Small intestine (tissue), 16 donors: ENCODE results near the gene MAGEA9. TPM values are rescaled to one million over a fixed set of nuclear protein-coding genes. Genes with fewer than 3 reads are reported as not detected.
"Not testable (repeated sequence)": the region's sequence is repeated elsewhere in the genome, so short reads cannot be mapped to it uniquely, and the experiment has no call there.

Experiments
- DNase-seq, 2 donors: peaks; one replicate each; pipeline versions ENCODE4 v3.0.0 to v3.0.0-alpha.2; 2013
- FAIRE-seq: peaks from 2 replicates; lab custom pipeline; 2012; peaks lifted over from hg19 to GRCh38; lab: Jason Lieb, UNC
- H3K27ac ChIP-seq, 3 donors: one replicate each; pipeline ENCODE4 v1.5.1; 2013; ENCODE audit warnings: low read length in 2 of 3, mild to moderate bottlenecking in 2 of 3, control low read depth in 1 of 3, inconsistent platforms in 1 of 3, low read depth in 1 of 3, moderate library complexity in 1 of 3
- H3K27me3 ChIP-seq, 3 donors: one replicate each; pipeline ENCODE4 v1.6.1; 2013; ENCODE audit warnings: low read length in 3 of 3, inconsistent platforms in 1 of 3; ENCODE audit not compliant: control insufficient read depth in 3 of 3, insufficient read depth in 3 of 3
- H3K36me3 ChIP-seq, 3 donors: one replicate each; pipeline ENCODE4 v1.6.1; 2013; ENCODE audit warnings: low read length in 3 of 3, inconsistent platforms in 1 of 3, low read depth in 1 of 3, mild to moderate bottlenecking in 1 of 3, moderate library complexity in 1 of 3; ENCODE audit not compliant: control insufficient read depth in 3 of 3, insufficient read depth in 2 of 3
- H3K4me1 ChIP-seq, 3 donors: one replicate each; pipeline ENCODE4 v1.6.1; 2013; ENCODE audit warnings: low read length in 2 of 3, inconsistent platforms in 1 of 3, low read depth in 1 of 3, mild to moderate bottlenecking in 1 of 3, moderate library complexity in 1 of 3; ENCODE audit not compliant: control insufficient read depth in 3 of 3, insufficient read depth in 2 of 3
- H3K4me3 ChIP-seq, 3 donors: one replicate each; pipeline ENCODE4 v1.5.1; 2013; ENCODE audit warnings: low read length in 3 of 3, control low read depth in 1 of 3, inconsistent platforms in 1 of 3, low read depth in 1 of 3, mild to moderate bottlenecking in 1 of 3, moderate library complexity in 1 of 3
- H3K9me3 ChIP-seq, 2 donors: one replicate each; pipeline ENCODE4 v1.6.1; 2013; ENCODE audit warnings: low read depth in 1 of 2, low read length in 1 of 2; ENCODE audit not compliant: control insufficient read depth in 2 of 2, insufficient read depth in 1 of 2
- WGBS, 3 donors: extraction: QIAGEN DNeasy Blood & Tissue Kit; methylation state at CpG; one replicate each; pipeline ENCODE4 v1.1.7; 2013; 5-methylcytosine and 5-hydroxymethylcytosine counted together
- long read RNA-seq, 10 donors: transcript quantifications; one replicate each; lab custom pipeline, GENCODE V29; 2026
- polyA plus RNA-seq, 4 donors: library from polyadenylated mRNA; stranded (reverse) in 3 of 4; unstranded in 1 of 4; fragments of 200-250 nt in 3 of 4; fragments of 120-200 nt in 1 of 4; gene quantifications; one replicate each; pipeline versions ENCODE4 v1.2.1 to v1.2.3, GENCODE V29; 2013
- donor health status: healthy with polysubstance abuse.
- donor health status: control.
- donor health status: control.
- donor health status: Bipolar disorder and iron deficiency.
- donor health status: healthy.

Gene MAGEA9, protein sequence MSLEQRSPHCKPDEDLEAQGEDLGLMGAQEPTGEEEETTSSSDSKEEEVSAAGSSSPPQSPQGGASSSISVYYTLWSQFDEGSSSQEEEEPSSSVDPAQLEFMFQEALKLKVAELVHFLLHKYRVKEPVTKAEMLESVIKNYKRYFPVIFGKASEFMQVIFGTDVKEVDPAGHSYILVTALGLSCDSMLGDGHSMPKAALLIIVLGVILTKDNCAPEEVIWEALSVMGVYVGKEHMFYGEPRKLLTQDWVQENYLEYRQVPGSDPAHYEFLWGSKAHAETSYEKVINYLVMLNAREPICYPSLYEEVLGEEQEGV
- polyA plus RNA-seq, result not detected
- long read RNA-seq, donor 1, result 0 reads
- long read RNA-seq, donor 2, result 0 reads
- long read RNA-seq, donor 3, result 0 reads
- long read RNA-seq, donor 4, result 0 reads
- long read RNA-seq, donor 5, result 0 reads
- long read RNA-seq, donor 6, result 0 reads
- long read RNA-seq, donor 7, result 0 reads
- long read RNA-seq, donor 8, result 0 reads
- long read RNA-seq, donor 9, result 0 reads
- long read RNA-seq, donor 10, result 0 reads

DNA sequence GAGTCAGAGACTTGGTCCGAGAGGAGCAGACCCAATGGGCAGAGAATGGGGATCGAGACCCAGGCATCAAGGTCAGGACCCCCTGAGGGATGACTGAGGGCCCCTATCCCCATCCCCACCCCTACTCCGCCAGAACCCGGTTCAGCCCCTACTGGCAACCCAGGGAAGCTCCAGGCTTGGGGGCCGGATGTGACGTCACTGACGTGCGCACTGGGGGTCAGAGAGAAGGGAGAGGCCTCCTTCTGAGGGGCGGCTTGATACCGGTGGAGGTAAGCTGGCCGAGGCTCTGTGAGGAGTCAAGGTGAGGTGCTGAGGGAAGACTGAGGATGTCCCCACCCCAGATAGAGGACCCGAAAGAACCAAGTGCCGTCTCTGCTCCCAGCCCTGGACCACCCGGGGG, at the start of gene MAGEA9:
MAGEA9 (plus strand) TSS at position 204 of the 400 bp plus-strand sequence. CDS start 4,281 bp downstream, outside the sequence.
- H3K4me3 ChIP-seq, FAIRE-seq, H3K9me3 ChIP-seq, H3K27me3 ChIP-seq, H3K27ac ChIP-seq, DNase-seq, H3K4me1 ChIP-seq, H3K36me3 ChIP-seq: not testable (repeated sequence)
- no CpG with 5 or more reads among the region's 14 CpGs for WGBS, 3 donors

DNA sequence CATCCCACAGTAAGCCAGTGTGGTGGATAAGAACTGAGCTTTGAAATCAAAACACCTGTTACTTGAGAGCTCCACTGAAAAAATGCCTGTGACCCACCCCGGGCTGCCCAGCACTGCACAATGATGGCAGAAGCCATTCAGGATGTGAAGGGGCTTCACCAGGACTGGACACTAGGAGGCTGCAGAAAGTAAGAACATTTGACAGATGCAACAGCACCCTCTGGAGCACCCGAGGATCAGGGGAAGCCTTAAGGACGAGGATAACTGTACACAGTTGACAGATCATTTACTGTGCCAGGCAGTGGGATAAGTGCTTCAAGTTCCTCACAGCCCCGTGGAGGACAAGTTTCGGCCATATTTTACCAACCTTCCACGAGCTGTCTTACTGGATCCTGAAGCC, 39.5 kb upstream of the MAGEA9 start:
- not testable (repeated sequence) for H3K9me3 ChIP-seq, H3K4me3 ChIP-seq, H3K36me3 ChIP-seq, H3K27me3 ChIP-seq, DNase-seq, FAIRE-seq, H3K4me1 ChIP-seq, H3K27ac ChIP-seq
- WGBS, 3 donors, result 56% methylated on average over 1 of the region's 6 CpGs; no CpG with 5 or more reads in 2 of the 3 donors

DNA sequence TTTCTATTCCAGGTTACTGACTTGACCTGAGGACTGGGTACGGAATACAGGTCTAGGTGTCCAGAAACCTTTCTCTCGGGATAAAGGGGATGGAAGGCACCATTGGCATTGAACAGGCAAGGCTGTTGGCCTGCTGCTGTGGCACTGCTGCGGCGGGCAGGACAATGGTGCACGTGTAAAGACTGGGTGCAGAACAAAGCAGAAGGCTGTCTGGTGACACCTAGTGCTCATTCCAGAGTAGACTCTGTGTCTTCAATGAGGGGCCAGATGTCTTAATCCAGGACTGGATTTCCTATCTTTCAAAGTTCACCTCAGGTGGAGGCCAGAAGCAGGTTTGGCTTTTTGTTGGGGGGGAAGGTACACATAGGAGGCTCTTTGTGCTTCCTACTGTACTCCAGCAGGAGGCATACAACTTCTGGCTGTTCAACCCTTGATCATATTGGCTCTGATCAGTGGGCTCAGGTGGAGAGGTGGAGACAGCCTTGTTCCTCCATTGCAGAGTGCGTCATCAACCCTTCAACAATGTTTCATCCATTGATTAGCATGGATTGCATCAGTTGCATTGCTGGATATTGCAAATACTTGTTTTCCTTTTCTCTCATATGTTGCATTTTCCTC, 35.2 kb upstream of the MAGEA9 start:
- H3K36me3 ChIP-seq, H3K27ac ChIP-seq, DNase-seq, FAIRE-seq, H3K9me3 ChIP-seq, H3K4me3 ChIP-seq, H3K27me3 ChIP-seq, H3K4me1 ChIP-seq: not testable (repeated sequence)
- WGBS, 3 donors, result 55 to 87% (median 66%) methylated on average over 2 of the region's 6 CpGs

DNA sequence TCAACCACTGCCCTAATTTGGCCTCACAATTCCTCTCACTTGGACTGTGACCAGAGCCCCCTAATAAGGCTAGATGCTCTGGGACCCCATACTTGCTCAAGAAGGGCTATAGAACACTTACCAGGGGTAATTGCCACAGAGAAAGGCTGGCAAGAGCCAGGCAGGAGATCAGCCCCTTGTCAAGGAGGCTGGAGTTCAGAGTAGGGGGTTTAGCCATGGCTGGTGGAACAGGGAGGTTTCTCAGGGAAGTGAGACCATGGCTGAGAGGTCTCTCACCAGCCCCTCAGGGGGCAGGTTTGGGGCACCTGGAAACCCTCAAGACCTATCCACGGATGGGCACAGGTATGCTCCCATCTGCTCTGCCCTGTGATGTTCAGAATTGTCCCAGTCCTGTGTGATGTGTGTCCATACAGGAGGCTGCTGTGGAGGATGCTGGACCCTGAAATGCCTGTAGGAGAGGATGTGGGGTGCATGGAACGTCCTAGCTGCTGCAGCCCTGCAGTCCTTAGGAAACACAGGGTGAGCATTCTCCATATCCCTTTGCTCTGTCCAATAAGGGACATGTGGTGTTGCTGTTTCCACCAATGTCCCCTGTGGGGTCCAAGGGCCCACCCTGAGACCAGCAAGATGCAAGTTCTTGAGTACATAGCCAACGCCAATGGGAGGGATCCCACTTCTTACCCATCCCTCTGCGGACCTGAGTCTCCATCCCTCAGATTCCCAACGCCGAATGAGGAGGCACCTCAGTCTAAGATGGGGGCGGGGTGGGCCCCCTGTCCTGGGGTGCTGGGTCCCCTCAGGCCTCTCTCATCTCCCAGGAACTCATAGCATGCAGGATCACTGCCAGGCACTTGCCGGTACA, 24.3 kb upstream of the MAGEA9 start:
- Histone ChIP-seq H3K9me3 (no peaks in the 10 kb centered on the region), H3K4me3 (no peak overlapping the region), H3K27me3 (no peaks in the 10 kb centered on the region), H3K4me1 (no peaks in the 10 kb centered on the region), H3K27ac (no peak overlapping the region), H3K36me3 (no peaks in the 10 kb centered on the region)
- FAIRE-seq, result no peak
- no peak for DNase-seq
- WGBS, 3 donors, result 78 to 93% (median 84%) methylated on average over 7 to 8 of the region's 8 CpGs

DNA sequence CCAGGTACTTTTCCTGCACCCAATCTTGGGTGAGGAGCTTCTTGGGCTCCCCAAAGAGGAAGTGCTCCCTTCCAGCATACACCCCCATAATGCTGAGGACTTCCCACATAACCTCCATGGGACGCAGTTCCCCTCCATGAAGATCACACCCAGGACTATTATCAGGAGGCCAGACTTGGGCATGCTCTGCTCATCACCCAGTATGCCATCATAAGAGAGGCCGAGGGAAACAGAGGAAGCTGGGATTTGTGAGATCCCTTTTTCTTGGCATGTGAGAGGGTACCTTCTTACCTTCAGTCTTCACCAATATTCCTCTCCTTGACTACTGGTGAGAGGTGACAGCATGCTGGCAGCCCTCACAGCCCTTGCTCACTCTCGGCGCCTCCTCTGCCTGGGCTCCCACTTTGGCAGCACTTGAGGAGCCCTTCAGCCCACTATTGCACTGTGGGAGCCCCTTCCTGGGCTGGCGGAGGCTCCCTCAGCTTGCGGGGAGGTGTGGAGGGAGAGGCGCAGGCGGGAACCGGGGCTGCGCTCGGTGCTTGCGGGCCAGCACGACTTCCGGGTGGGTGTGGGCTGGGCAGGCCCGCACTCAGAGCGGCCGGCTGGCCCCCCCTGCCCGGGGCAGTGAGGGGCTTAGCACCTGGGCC, 23.5 kb upstream of the MAGEA9 start:
- H3K27me3 ChIP-seq, result no peaks in the 10 kb centered on the region
- DNase-seq, result no peak
- 93 to 96% (median 93%) methylated on average over 10 to 18 of the region's 18 CpGs for WGBS, 3 donors
- no peaks in the 10 kb centered on the region for H3K36me3 ChIP-seq
- FAIRE-seq, result no peak
- H3K27ac ChIP-seq, result no peak overlapping the region
- no peaks in the 10 kb centered on the region for H3K9me3 ChIP-seq
- H3K4me3 ChIP-seq, result no peak overlapping the region
- H3K4me1 ChIP-seq, result no peaks in the 10 kb centered on the region

DNA sequence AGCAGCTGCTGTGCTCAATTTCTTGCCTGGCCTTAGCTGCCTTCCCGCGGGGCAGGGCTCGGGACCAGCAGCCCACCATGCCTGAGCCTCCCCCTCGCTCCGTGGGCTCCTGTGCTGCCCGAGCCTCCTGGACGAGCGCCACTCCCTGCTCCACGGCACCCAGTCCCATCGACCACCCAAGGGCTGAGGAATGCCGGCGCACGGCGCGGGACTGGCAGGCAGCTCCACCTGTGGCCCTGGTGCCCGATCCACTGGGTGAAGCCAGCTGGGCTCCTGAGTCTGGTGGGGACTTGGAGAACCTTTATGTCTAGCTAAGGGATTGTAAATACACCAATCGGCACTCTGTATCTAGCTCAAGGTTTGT, 23.0 kb upstream of the MAGEA9 start:
- H3K9me3 ChIP-seq, H3K4me1 ChIP-seq, DNase-seq, H3K36me3 ChIP-seq, FAIRE-seq, H3K27ac ChIP-seq, H3K27me3 ChIP-seq, H3K4me3 ChIP-seq: not testable (repeated sequence)
- WGBS, 3 donors, result 83 to 93% (median 89%) methylated on average over 6 to 16 of the region's 17 CpGs

DNA sequence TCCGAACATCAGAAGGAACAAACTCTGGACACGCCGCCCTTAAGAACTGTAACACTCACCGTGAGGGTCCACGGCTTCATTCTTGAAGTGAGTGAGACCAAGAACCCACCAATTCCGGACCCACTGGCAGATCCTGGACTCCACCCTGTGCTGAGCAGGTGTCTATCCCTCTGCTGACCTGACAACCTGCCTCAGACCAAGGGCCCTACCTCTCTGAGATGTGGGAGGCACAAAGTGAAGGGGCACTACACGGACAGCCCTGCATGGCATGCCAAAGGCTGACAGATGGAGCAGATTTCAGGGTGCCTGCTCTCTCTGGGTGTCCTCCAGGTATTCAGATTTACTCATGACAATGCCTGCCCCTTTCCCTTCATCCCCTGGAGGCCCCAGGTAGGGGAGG, 21.9 kb upstream of the MAGEA9 start:
- no peaks in the 10 kb centered on the region for H3K9me3 ChIP-seq
- H3K27me3 ChIP-seq, result no peaks in the 10 kb centered on the region
- WGBS, 3 donors, result 85 to 94% (median 91%) methylated on average over 7 of the region's 7 CpGs
- no peaks in the 10 kb centered on the region for H3K36me3 ChIP-seq
- no peaks in the 10 kb centered on the region for H3K4me1 ChIP-seq
- no peak for DNase-seq
- H3K4me3 ChIP-seq, result no peak overlapping the region
- FAIRE-seq, result no peak
- no peak overlapping the region for H3K27ac ChIP-seq

DNA sequence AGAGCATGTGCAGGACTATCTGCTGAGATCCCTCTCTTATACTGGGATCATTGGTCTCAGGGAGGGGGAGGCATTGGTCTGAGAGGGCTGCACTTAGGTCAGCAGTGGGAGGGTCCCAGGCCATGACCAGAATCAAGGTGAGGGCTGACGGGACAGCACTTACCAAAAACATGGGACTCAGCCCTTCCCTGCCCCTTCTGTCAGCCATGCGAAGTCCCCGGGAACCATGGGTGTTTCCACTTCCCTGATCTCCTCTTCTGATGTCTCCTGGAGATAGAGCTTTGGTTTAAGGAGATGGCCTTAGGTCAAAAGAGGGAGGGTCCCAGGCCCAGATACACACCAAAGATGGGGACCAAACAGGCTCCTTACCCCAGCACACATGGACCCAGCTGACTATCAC, 20.8 kb upstream of the MAGEA9 start:
- no peaks in the 10 kb centered on the region for H3K36me3 ChIP-seq
- no peak for FAIRE-seq
- no peak overlapping the region for H3K27ac ChIP-seq
- no peaks in the 10 kb centered on the region for H3K27me3 ChIP-seq
- WGBS, 3 donors, result 89 to 92% (median 92%) methylated on average over 3 of the region's 3 CpGs
- no peak overlapping the region for H3K4me3 ChIP-seq
- no peak for DNase-seq
- no peaks in the 10 kb centered on the region for H3K4me1 ChIP-seq
- no peaks in the 10 kb centered on the region for H3K9me3 ChIP-seq
